ENCODE measurements around the gene CCDC187. TPM values are rescaled to one million over a fixed set of nuclear protein-coding genes. Genes with fewer than 3 reads are reported as not detected.

CCDC187 gene
- polyA plus RNA-seq, 3 donors, result not detected

DNA sequence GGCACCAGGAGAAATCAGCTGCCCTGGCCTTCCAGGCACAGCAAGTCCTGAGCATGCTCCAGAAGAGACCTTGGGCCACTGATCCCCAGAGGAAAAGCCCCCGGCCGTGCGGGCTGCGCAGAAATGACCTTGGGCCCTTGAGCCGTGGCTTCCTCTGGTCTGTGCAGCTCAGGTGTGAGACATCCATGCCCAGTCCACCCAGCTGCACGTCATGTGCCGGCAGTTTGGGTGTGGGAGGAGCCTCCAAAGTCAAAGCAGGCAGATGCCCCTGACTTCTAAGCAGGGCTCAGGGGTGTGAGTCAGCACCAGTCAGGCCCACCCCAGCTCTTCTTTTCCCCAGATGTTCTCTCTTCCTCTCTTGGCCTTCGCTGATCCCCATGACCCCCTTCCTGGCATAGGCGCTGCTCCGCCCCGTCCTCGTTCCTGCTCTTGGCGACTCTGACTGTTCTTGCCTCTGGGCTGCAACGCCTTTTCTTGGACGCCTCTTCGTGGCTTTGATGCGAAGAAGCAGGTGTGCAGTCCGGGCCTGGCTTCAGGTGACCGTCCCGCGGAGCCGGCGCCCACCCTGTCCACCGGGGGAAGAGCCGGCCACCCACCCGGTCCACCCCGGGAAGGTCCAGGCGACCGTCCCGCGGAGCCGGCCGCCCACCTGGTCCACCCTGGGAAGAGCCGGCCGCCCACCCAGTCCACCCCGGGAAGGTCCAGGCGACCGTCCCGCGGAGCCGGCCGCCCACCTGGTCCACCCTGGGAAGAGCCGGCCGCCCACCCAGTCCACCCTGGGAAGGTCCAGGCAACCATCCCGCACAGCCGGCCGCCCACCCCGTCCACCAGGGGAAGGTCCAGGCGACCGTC is 52.4 kb downstream of the CCDC187 start:
- H3K79me2 ChIP-seq (ENCODE audit: insufficient read depth, low read length), result no peaks in the 10 kb centered on the region
- H3K4me3 ChIP-seq (replicated peaks in 1 of 3; ENCODE audit: low read depth in 2 of 3, low read length in 3 of 3), result no peak overlapping the region
- Mint-ChIP-seq H3K4me1 (no peaks in the 10 kb centered on the region), H3K27me3 (ENCODE audit: low read depth in 3 of 3) (peaks cover 5 to 13% (median 8%) of the 10 kb centered on the region in 3 donors), H3K4me3 (no peak overlapping the region), H3K9me3 (peaks cover 0 to 3% (median 0%) of the 10 kb centered on the region in 7 donors), H3K27ac (no peak overlapping the region), H3K36me3 (no peaks in the 10 kb centered on the region)
- no peak overlapping the region for H3K4me2 ChIP-seq (replicated peaks; ENCODE audit: extremely low read depth, low read length, poor library complexity, severe bottlenecking)
- intact Hi-C loops (cut with micrococcal nuclease), result no loop called here
- H3K27ac ChIP-seq (ENCODE audit: low read depth in 1 of 2, low read length in 2 of 2), result no peak overlapping the region
- H4K20me1 ChIP-seq (ENCODE audit: insufficient read depth, low read length), result no peaks in the 10 kb centered on the region
- no peaks in the 10 kb centered on the region for H3K4me1 ChIP-seq (ENCODE audit: control insufficient read depth in 1 of 2, insufficient read depth in 2 of 2, low read length in 2 of 2)
- TF ChIP-seq, protein P1, sequence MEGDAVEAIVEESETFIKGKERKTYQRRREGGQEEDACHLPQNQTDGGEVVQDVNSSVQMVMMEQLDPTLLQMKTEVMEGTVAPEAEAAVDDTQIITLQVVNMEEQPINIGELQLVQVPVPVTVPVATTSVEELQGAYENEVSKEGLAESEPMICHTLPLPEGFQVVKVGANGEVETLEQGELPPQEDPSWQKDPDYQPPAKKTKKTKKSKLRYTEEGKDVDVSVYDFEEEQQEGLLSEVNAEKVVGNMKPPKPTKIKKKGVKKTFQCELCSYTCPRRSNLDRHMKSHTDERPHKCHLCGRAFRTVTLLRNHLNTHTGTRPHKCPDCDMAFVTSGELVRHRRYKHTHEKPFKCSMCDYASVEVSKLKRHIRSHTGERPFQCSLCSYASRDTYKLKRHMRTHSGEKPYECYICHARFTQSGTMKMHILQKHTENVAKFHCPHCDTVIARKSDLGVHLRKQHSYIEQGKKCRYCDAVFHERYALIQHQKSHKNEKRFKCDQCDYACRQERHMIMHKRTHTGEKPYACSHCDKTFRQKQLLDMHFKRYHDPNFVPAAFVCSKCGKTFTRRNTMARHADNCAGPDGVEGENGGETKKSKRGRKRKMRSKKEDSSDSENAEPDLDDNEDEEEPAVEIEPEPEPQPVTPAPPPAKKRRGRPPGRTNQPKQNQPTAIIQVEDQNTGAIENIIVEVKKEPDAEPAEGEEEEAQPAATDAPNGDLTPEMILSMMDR (IDR thresholded peaks at IDR 0.05), result no peak
- no peak for DNase-seq
- no peaks in the 10 kb centered on the region for H3K9me3 ChIP-seq (replicated peaks in 1 of 2; ENCODE audit: control insufficient read depth in 1 of 2, insufficient read depth in 1 of 2, low read length in 2 of 2)
- H3K27me3 ChIP-seq (ENCODE audit: control insufficient read depth in 2 of 2, insufficient read depth in 2 of 2, low read length in 2 of 2), result no peaks in the 10 kb centered on the region
- 73% methylated on average over 29 of the region's 50 CpGs for WGBS (ENCODE audit: insufficient coverage)
- no peaks in the 10 kb centered on the region for H3K36me3 ChIP-seq (replicated peaks in 1 of 2; ENCODE audit: control insufficient read depth in 1 of 2, insufficient read depth in 2 of 2, low read length in 2 of 2)
- H3K9ac ChIP-seq (ENCODE audit: insufficient read depth, low read length, poor library complexity, severe bottlenecking), result no peak overlapping the region
- no peak overlapping the region for H2AFZ ChIP-seq (ENCODE audit: insufficient read depth, low read depth, low read length, poor library complexity, severe bottlenecking)

DNA sequence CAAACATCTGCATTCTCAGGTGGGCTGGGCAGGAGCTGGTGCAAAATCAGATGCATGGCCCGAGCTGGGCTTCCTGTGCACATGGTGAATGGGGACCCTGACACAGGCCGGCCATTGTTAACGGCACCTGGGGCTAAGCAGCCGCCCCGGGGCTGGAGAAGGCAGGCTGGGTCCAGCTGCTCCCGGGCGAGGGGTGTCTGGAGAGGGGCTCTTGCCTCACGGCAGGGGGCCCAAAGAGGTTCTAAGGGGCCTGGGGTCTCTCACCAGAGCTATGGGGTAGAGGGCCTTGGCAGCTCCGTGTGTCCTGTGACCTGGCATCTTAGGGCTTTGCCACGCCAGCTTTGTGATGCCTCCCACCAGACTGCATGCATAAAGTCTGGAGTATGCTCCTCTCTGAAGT is 53.2 kb downstream of the CCDC187 start:
- Histone ChIP-seq H3K36me3 (replicated peaks in 1 of 2; ENCODE audit: control insufficient read depth in 1 of 2, insufficient read depth in 2 of 2, low read length in 2 of 2) (no peaks in the 10 kb centered on the region), H3K4me3 (replicated peaks in 1 of 3; ENCODE audit: low read depth in 2 of 3, low read length in 3 of 3) (no peak overlapping the region), H3K27me3 (ENCODE audit: control insufficient read depth in 2 of 2, insufficient read depth in 2 of 2, low read length in 2 of 2) (no peaks in the 10 kb centered on the region), H4K20me1 (ENCODE audit: insufficient read depth, low read length) (no peaks in the 10 kb centered on the region), H2AFZ (ENCODE audit: insufficient read depth, low read depth, low read length, poor library complexity, severe bottlenecking) (no peak overlapping the region), H3K9me3 (replicated peaks in 1 of 2; ENCODE audit: control insufficient read depth in 1 of 2, insufficient read depth in 1 of 2, low read length in 2 of 2) (no peaks in the 10 kb centered on the region), H3K4me2 (replicated peaks; ENCODE audit: extremely low read depth, low read length, poor library complexity, severe bottlenecking) (no peak overlapping the region), H3K9ac (ENCODE audit: insufficient read depth, low read length, poor library complexity, severe bottlenecking) (no peak overlapping the region), H3K4me1 (ENCODE audit: control insufficient read depth in 1 of 2, insufficient read depth in 2 of 2, low read length in 2 of 2) (peaks cover 4 to 5% of the 10 kb centered on the region in 2 donors), H3K27ac (ENCODE audit: low read depth in 1 of 2, low read length in 2 of 2) (no peak overlapping the region), H3K79me2 (ENCODE audit: insufficient read depth, low read length) (no peaks in the 10 kb centered on the region)
- DNase-seq, result no peak
- WGBS (ENCODE audit: insufficient coverage), result 73% methylated on average over 10 of the region's 10 CpGs
- Mint-ChIP-seq H3K27me3 (ENCODE audit: low read depth in 3 of 3) (peaks cover 6 to 9% (median 8%) of the 10 kb centered on the region in 3 donors), H3K27ac (no peak overlapping the region), H3K4me1 (peaks cover 4% of the 10 kb centered on the region), H3K36me3 (no peaks in the 10 kb centered on the region), H3K4me3 (no peak overlapping the region), H3K9me3 (peaks cover 0 to 3% (median 0%) of the 10 kb centered on the region in 7 donors)
- intact Hi-C loops (cut with micrococcal nuclease), result no loop called here
- TF ChIP-seq, protein P1 (IDR thresholded peaks at IDR 0.05), result no peak
